Stimulated activated CD4-positive, alpha-beta T cell treated with anti-CD3 and anti-CD28 coated beads, Interleukin-15, amount 100 ng/mL, for 1 hour (primary cell): ENCODE measurements around the gene TJP2.
"Not testable (repeated sequence)": the region's sequence is repeated elsewhere in the genome, so short reads cannot be mapped to it uniquely, and the experiment has no call there.

Source experiments
- DNase-seq, 2 donors: peaks; one replicate each; pipeline ENCODE4 v3.0.0-alpha.2; 2020; ENCODE audit warnings: low read depth in 1 of 2, low spot score in 1 of 2

The TJP2 gene

DNA sequence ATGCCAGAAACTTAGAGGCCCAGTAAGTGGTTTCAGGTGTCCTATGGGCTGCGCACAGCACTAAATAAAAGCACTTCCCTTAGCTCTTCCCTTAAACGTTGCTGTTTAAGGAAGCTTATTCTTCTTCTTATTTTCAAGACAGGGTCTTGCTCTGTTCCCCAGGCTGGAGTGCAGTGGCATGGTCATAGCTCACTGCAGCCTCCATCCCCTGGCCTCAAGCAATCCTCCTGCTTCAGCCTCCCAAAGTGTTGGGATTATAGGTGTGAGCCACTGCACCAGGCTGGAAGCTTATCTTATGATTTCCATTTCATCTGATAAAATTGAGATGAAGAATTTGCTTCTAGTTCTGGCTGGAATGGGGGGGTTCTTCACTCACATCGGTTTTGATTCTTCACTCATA lies 15.6 kb upstream of the TJP2 start:
- no peak for DNase-seq

- DNase-seq, result not testable (repeated sequence)
Observed at GRCh38 chr9:69164573-69164972, 9.5 kb upstream of the TJP2 start.

GRCh38 chr9:69165581-69165980 lies 8.5 kb upstream of the TJP2 start:
- DNase-seq, result no peak

DNA sequence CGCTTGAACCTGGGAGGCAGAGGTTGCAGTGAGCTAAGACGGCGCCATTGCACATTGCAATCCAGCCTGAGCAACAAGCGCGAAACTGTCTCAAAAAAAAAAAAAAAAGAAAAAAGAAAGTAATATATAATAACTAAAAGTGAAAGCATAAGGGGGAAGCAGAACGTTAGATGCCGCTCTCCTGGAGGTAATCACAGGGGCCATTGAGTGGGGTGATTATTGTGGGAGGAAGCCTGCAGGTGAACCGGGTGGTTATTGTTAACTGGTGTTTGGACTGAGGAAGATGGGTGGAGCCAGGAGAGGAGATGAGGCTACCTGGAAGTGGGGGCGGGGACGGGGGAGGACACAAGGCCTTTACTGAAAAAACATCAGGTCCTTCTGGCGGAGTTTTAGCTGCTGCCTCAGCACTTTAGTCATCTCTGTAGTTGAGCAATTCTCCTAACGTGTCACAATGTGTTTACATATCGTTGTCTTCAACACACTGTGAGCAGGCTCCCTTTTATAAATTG lies 5.3 kb upstream of the TJP2 start:
- peak in 1 of 2 donors; percentile 40 for DNase-seq

DNA sequence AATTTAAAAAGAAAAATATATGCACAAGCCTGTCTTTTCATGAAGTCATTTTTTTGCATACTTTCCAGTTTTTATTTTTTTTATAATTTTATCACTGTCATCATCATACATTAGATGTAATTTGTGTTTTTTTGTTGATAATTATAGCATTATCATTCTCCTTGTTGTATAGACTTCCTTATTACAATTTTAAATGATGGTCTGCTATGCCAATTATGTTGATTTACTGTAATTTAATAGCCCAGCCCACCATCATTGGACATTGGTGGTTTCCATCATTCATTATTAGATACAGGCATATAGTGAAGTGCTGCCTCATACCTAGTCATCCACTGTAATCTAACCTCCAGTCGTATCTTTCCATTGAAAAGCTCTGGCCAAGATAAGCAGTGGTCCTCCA lies 3.8 kb upstream of the TJP2 start:
- DNase-seq, result no peak

- no peak for DNase-seq
Observed at GRCh38 chr9:69171049-69171448, 3.0 kb upstream of the TJP2 start.

- DNase-seq, result no peak
Observed at GRCh38 chr9:69171517-69171916, 2.6 kb upstream of the TJP2 start.

- no peak for DNase-seq
Observed at GRCh38 chr9:69172895-69173294, 1.2 kb upstream of the TJP2 start.

GRCh38 chr9:69173497-69173890 lies 583 bp upstream of the TJP2 start:
- DNase-seq, result no peak

GRCh38 chr9:69174616-69175463 lies 763 bp downstream of the TJP2 start:
- DNase-seq, result no peak

- no peak for DNase-seq
Observed at GRCh38 chr9:69175486-69175885, 1.4 kb downstream of the TJP2 start.

GRCh38 chr9:69176471-69177171 lies 2.5 kb downstream of the TJP2 start:
- DNase-seq, result no peak

DNA sequence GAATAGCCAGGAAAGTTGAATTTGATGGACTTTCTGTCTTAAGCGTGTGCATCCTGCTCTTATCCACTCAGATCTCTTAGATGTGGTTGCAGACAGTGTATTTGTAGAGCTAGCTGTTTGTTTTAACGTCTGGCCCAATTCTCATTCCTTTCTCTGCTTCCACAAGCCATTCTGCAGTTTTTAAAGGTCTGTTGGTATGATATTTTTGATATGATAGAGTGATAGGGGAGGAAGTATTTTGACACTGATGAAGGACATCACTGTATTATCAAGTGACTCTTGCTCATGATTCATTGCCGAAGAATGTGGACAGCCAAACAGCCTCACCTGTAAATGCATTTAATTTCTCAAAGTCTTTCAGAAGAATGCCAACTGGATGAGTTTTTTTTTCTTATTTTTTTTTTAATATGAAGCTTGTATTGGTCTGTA lies 4.5 kb downstream of the TJP2 start:
- no peak for DNase-seq

GRCh38 chr9:69179037-69179436 lies 5.0 kb downstream of the TJP2 start:
- DNase-seq, result no peak

DNA sequence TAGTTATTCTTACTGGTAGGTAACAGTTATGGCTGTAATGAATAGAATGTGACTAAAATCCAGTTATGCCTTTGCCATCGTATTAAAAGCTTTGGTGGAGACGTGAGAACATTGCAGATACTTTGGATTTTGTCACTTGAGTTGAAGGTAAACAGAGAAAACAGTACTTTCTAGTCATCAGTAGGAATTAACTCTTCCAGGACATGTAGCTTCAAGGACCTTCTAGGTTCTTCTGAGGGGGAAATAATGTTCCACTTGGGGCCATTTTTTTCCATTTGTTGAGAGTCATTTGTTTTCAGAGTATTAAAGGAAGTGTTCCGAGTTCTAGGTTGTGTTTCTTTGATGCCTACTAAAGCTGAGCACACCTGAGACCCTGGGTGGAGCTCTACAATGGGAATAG lies 6.1 kb downstream of the TJP2 start:
- DNase-seq, result no peak

- peak in 1 of 2 donors; percentile 13 for DNase-seq
Observed at GRCh38 chr9:69180670-69181069, 6.6 kb downstream of the TJP2 start.

DNA sequence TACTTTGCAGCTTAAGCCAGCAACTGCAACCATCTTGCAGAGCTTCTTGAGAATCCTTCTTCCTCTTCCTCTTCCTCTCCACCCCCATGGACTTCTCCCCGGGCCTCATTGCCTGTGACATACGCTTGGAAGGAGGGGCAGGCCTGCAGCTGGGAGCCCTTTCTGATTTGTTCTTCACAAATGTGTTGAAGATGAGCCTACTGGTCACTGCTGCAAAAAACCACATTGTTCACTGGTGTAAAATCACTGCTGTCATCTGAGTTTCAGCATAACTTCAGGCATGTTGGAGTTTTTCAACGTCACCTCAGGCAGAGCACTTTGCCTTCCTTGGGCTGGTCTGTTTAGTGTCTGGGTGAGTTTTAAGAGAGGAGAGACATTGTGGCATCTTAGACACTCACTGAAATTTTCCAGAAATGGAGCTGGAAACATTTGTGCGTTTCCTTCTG lies 7.9 kb downstream of the TJP2 start:
- no peak for DNase-seq

DNA sequence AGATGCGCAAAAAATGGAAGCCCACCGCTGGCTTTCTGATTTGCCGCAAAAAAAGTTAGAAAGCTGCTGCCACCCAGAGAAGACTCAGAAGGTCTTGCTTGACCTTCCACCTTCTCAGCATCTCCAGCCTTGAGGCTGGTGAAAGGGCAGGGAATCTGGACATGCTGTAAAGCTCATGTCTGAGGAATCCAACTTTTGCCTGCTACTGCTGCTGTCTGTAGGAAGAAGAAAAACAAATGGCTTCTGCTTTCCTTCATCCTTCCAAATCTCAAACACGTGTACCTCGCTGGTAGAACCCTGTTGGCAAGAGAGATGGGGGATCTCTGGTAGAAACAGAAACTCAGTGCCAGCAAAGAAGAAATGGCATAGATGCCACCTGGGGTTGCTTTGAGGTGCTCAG lies 10.2 kb downstream of the TJP2 start:
- DNase-seq, result no peak

DNA sequence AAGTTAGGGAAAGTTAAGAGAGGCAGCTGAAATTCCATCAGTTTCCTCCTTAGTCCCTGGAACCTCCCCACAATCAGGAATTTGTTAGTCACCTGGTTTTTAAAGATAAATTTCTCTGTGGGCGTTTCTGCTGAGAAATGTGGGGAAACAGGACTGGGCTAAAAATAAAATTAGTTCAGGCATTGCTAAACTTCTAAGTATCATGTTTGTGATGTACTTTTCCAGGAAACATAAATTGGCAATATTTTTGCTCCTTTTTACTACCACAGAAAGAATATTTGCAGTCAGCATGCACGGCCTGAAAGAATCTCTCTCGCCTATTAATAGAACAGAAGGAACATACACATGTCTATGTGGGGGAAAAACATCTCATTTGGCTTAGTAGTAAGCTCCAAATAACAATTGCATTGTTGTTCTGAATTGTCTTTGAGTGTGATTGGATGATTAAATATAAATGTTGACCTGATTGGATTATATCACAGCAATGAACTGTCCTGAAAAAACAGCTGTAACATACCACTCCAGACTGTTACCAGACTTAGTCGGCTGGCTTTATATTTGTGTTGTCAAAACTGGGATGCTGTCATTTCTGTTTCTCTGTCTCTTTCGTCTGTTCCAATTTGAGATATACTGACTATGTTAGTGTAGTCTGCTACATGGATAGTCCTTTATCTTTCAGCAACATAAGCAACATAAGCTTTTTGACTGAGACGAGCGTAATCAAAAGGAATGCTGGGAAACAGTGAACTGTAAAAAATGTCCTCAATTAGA lies 12.9 kb downstream of the TJP2 start:
- DNase-seq, result no peak

GRCh38 chr9:69188975-69189374 lies 14.9 kb downstream of the TJP2 start:
- no peak for DNase-seq

DNA sequence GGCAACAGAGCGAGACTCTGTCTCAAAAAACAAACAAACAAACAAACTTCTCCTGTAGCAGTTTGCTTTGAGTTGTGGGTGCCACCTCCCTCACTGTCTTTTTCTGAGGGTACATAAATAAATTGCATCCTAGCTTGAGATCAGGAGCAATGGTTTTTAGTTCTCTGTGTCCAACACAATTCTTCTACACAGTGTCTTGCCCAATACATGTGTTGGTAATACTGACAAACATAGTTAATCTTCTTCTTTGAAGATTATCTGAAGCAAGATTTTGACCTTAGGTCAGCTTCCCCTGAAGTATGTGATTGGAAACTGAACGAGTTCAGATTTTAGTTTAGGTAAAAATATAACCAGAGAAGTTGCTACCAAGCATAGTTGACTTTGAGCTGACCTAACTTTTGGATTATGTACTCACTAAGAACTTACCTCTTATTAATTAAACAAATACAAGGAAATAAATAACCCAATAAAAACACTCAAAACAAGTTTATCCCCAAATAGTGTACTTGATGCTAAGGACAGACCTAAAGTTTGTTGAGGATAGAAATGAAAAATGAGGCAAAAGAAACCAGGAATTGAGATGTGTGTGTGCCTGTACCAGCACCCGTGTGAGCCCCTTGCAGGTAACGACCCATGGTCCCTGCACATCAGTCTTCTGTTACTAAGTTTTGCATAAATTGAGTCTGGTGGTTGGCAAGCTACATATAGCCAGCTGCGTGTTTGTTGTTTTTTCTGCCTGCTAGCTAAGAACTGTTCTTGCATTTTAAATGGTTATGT lies 16.2 kb downstream of the TJP2 start:
- no peak for DNase-seq
